LNCAP (cell line): ENCODE results near the gene STPG4.

Source experiments
- TF ChIP-seq, protein P1 (sequence below): fragments of 450-650 bp; IDR thresholded peaks from 2 replicates; pipeline ENCODE4 v1.5.1; 2017; ENCODE audit warnings: mild to moderate bottlenecking

STPG4 gene

DNA sequence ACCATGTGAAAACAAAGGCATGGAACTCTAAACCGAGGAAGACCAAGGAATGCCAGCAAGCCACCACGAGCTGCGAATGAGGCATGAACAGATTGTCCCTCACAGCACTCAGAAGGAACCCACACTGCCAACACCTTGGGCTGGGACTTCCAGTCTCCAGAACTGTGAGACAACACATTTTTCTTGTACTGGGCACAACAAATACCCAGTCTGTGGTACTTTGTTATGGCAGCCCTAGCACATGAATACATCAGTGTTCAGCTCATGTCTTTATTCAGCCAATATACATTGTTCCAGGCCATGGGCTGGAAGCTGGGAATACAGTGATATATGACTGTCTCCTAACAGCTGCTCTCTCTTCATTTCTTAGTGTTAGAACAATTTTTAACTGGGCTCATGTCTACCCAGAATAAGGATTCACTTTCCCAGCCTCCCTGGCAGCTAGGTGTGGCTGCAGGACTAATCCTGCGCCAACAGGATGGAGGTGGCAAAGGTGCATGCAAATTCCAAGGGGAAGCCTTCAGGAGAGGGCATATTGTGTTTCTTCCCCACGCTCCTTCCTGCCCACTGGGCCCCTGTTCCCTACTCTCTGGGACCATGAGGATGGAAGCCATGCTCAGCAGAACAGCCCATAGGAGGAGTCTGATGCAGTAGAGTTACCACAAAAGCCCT is 59.6 kb downstream of the STPG4 start:
- TF ChIP-seq, protein P1, sequence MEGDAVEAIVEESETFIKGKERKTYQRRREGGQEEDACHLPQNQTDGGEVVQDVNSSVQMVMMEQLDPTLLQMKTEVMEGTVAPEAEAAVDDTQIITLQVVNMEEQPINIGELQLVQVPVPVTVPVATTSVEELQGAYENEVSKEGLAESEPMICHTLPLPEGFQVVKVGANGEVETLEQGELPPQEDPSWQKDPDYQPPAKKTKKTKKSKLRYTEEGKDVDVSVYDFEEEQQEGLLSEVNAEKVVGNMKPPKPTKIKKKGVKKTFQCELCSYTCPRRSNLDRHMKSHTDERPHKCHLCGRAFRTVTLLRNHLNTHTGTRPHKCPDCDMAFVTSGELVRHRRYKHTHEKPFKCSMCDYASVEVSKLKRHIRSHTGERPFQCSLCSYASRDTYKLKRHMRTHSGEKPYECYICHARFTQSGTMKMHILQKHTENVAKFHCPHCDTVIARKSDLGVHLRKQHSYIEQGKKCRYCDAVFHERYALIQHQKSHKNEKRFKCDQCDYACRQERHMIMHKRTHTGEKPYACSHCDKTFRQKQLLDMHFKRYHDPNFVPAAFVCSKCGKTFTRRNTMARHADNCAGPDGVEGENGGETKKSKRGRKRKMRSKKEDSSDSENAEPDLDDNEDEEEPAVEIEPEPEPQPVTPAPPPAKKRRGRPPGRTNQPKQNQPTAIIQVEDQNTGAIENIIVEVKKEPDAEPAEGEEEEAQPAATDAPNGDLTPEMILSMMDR, result no peak

DNA sequence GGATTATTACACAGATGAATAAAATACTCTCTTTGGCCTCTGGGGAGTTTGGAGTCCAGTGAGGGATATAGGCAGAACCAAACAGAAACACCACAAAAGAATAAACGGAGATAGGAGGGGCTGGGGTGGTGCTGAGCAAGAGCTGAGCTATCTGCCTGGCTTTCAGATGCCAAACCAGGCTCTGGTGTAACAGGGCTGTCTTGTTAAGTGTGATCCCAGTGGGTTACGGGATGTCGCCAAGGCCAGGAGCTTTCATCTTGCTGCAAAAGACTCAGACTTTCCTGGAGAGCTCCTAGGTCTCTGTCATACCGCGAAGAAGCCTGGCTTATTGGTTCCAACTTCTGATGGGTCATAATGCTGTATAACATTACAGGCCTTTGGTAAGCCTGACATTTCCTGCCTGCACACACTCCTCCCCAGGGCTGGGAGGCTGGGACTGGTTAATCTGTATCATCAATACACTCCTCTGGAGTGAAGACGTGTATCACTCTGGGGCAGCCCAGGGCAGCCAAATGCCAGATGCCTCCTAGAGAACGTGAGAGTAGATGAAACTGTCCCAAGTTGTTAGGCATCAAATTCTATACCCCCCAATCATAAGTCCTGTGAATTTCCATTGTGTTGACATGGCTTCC is 60.5 kb downstream of the STPG4 start:
- TF ChIP-seq, protein P1, result no peak

DNA sequence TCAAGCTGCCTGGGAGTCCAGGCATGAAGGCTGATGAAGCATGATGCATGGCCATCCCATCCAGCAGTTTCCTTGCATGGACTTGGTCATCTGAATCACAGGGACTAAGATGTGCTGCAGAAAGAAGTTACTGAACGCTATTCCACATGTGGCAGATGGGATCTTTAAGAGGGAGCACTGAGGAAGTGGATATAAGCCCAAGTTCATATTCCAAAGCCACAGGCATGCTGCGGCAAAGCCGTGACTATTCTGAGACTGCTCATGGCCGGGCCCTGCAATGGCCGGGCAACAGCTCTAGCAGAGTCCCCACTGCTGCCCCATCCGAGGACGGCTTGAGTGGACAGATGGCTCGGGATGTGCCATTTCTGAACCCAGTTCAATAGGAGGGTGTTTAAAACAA is 61.5 kb downstream of the STPG4 start:
- TF ChIP-seq, protein P1, result no peak

DNA sequence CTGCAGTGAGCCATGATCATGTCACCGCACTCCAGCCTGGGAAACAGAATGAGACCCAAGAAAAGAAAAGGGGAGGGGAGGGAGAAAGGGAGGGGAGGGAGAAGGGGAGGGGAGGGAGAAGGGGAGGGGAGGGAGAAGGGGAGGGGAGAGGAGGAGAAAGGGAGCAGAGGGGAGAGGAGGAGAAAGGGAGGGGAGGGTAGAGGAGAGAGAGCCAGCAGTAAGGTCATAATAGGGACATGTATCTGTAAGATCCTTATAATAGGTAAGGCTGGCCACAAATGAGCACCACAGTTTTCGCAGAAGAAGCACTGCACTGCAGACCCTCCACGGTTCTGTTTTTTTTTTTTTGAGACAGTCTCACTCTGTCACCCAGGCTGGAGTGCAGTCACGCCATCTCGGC is 62.6 kb downstream of the STPG4 start:
- TF ChIP-seq, protein P1, result no peak

DNA sequence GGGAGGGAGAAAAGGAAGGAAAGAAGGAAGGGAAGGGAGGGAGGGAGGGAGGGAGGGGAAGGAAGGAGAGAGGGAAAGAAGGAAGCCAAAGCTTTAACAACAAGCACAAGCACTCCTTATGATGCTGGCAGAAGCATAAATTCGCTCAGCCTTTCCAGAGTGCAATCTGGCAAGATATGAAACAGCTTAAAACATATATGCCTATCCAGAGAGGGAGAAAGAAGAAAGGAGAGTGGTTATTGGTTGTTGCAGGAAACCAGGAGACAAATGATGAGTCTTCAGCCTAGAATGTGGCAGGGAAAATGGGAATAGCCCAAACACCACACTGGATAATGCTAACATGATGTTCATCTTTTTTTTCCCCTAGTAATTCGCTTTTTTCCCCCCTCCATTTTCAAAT is 64.0 kb downstream of the STPG4 start:
- TF ChIP-seq, protein P1, result no peak

DNA sequence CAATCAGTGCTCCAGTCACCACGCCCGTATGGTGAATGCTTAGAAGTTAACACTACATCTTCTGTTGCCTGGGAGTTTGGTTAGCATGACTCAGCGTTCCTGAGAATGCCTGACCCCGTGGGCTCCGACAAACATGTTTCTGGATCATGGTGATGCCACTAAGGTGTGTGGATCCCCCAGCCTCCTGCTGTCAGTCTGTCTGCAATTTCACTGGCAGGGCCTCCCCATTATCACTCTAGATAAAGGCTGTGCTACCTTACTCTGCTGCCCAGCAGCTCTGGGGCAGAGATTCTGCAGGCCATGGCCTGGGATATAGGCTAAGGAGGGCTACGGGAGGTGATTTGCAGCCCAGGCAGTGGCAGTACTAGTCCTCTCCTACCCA is 66.0 kb downstream of the STPG4 start:
- TF ChIP-seq, protein P1, result no peak

DNA sequence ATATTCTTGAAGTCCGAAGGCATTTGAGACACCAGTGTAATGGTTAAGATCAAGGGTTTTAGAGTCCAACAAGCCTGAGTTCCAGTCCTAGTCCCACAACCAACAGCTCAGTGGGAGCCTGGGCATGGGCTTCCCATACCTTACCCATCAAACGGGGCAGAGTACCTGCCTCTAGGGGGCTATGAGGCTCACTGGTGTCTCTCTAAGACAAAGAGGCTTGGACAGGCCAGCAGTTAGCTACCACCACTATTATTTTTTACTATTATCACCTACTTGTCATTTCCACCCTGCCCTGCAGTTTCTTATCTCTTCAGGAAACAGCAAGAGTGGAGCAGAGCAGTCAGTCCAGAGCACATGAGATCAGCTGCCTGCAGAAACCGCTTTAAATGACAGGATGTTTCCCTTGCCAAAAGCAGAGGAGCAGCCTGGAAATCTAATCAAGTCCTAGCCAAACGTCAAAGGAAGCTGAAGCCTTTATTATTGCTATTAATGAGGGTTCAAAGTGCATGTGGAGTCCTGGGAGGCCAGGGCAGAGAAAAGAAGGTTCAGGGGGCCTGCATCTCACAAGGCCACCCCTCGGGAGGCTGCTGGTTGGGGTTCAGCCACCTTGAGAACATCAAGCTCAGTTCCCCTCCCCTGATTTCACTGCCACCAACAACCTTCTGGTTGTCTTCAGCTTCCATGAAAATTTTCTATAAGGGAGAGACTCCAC is 66.6 kb downstream of the STPG4 start:
- TF ChIP-seq, protein P1, result no peak
